ENCODE measurements around the gene KRT77.

GRCh38 chr12:52662093-52662917 is 41.0 kb downstream of the KRT77 start:
- TF ChIP-seq CTCF (conservative IDR thresholded peaks at IDR 0.05; ENCODE audit: low read length) (no peak), EZH2phosphoT487 (IDR thresholded peaks at IDR 0.05; ENCODE audit: borderline replicate concordance, low read depth, low read length) (no peak)

Data from OCI-LY7 (cell line).